ENCODE data around the gene FOXP1. TPM values are rescaled to one million over a fixed set of nuclear protein-coding genes. Genes with fewer than 3 reads are reported as not detected.

Gene FOXP1
- polyA plus RNA-seq, 4 donors = 31.3 to 39.3 (median 33.6) TPM

DNA sequence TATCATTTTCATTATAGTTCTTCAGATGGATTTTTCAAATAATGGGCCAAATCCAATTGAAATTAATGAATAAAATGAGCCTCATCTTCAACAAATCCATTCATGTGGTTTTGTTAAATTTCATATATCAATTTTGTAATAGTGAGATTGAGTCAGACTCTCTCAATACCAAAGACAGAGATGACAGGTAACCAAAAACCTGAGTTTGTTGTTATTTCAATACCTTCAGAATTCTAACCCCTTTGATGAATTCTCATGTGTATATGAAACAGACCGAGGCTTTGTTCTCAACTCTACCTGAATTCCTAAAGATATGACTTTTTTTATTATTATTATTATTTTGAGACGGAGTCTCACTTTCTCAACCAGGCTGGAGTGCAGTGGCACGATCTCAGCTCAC, 92.8 kb downstream of the FOXP1 start:
- DNase-seq (ENCODE audit: low read depth in 4 of 4, low spot score in 3 of 4) = no peak

GRCh38 chr3:71489315-71489761, 94.2 kb downstream of the FOXP1 start:
- DNase-seq (ENCODE audit: low read depth in 4 of 4, low spot score in 3 of 4) = no peak

DNA sequence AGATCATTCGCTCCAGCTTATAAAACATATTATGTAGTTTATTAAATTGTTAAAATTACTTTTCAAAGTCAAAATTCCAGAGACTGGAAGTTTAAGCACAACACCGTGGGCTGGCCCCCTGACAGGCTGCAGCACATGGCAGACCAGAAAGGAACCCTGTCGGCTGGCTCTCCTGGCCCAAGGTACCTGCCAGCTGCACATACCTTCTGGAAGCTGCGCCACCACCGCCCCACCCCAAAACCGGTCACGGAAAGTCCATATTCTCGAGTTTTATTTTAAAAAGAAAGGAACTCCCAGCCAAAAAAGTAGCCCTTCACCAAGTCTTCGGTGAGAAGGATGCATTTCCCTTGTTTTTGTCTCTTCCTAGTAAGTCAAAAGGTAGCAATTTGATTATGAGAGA, 94.6 kb downstream of the FOXP1 start:
- no peak for DNase-seq (ENCODE audit: low read depth in 4 of 4, low spot score in 3 of 4)

DNA sequence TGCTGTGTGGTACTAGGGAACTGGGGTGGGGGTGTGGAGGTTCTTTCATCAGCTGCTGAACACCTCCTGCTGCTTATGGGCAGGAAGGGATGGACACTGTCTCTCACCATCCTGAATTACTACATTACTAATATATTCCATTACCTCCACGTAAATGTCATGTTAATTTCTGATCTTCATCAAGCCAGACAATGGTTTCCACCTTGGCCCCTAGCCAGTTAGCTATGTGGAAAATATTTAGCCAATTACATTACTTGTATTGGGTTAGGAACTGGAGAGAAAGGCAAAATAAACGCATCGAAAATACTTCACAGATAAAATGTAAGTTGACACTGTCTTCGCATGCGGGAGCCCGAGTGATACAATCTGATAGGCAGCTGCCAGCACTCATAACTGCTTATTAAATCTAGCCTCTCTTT, 95.1 kb downstream of the FOXP1 start:
- DNase-seq (ENCODE audit: low read depth in 4 of 4, low spot score in 3 of 4) = no peak

DNA sequence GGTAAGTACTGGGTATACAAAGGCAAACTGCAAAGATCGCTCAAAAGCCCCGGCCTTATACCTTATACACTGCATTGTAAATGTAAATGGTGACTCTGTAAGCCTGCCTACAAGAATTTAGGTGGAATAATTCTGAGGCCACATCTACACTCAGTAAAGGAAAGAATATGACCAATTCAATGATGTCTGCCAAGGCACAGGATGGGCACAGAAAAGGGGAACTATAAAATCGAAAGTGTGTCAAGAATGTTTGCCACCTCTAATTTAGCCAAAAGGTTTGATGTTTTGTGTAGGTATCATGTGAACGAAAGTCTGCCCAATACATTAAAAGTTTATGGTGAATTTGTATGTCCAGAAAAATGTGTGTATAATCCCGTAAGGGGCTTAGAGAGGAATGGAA, 96.1 kb downstream of the FOXP1 start:
- no peak for DNase-seq (ENCODE audit: low read depth in 4 of 4, low spot score in 3 of 4)

- no peak for DNase-seq (ENCODE audit: low read depth in 4 of 4, low spot score in 3 of 4)
These were observed 96.7 kb downstream of the FOXP1 start for GRCh38 chr3:71486831-71487230.

- no peak for DNase-seq (ENCODE audit: low read depth in 4 of 4, low spot score in 3 of 4)
These were observed 97.6 kb downstream of the FOXP1 start for GRCh38 chr3:71485896-71486295.

GRCh38 chr3:71484452-71484851, 99.1 kb downstream of the FOXP1 start:
- DNase-seq (ENCODE audit: low read depth in 4 of 4, low spot score in 3 of 4) = no peak

DNA sequence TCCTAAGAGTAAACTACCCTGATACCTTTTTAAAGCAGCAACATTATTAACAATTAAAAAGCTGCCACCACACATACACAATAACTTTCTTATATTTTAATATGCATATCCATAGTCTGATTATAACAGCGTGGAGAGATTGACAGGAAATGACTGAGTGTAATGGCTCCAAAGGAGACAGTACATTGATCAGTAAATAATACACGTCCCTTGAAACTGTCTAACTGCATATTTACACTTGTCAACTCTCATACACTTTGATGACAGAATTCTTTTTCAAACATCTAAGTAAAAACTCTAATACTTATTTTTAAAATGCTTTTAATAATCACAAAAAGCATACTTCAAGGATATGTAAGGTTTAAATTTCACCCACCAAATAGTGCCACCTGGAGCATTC, 99.5 kb downstream of the FOXP1 start:
- no peak for DNase-seq (ENCODE audit: low read depth in 4 of 4, low spot score in 3 of 4)

GRCh38 chr3:71482771-71483170, 100.8 kb downstream of the FOXP1 start:
- no peak for DNase-seq (ENCODE audit: low read depth in 4 of 4, low spot score in 3 of 4)

GRCh38 chr3:71478568-71478967, 105.0 kb downstream of the FOXP1 start:
- no peak for DNase-seq (ENCODE audit: low read depth in 4 of 4, low spot score in 3 of 4)

GRCh38 chr3:71476950-71477349, 106.6 kb downstream of the FOXP1 start:
- no peak for DNase-seq (ENCODE audit: low read depth in 4 of 4, low spot score in 3 of 4)

DNA sequence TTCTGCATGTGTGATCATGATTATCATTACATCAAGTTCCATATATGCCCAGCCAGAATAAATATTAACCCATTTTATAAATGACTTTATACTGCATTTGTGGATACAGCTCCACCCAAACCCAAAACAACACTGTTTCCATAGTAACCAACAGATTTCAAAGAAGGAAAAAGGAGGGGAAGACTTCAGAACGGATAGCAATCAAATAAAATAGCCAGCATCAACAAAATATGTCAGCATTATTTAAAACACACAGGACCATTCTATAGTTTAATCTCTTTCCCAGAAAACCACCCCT, 114.4 kb downstream of the FOXP1 start:
- no peak for DNase-seq (ENCODE audit: low read depth in 4 of 4, low spot score in 3 of 4)

GRCh38 chr3:71468311-71469137, 115.0 kb downstream of the FOXP1 start:
- DNase-seq (ENCODE audit: low read depth in 4 of 4, low spot score in 3 of 4) = no peak

DNA sequence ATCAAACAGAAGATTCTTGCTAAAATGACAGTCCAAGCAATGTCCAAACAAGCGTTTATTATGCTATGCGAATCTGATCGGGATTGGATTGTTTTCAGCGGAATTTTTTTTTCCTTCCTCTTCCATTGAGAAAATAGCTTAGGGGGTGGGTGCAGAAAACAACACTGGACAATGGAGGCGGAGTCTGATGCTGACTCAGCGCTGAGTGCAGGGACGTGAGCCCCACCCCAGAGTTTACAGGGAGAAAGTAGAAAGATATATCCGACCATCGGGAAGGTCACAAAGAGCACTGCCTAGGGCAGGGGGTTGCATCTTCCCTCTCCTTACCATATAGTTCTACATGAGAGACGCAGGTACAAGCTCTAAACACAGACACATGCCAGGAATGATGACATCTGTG, 117.0 kb downstream of the FOXP1 start:
- DNase-seq (ENCODE audit: low read depth in 4 of 4, low spot score in 3 of 4) = no peak

GRCh38 chr3:71465371-71466036, 118.0 kb downstream of the FOXP1 start:
- DNase-seq (ENCODE audit: low read depth in 4 of 4, low spot score in 3 of 4) = no peak

GRCh38 chr3:71464613-71465012, 118.9 kb downstream of the FOXP1 start:
- no peak for DNase-seq (ENCODE audit: low read depth in 4 of 4, low spot score in 3 of 4)

GRCh38 chr3:71463617-71464016, 119.9 kb downstream of the FOXP1 start:
- no peak for DNase-seq (ENCODE audit: low read depth in 4 of 4, low spot score in 3 of 4)

- no peak for DNase-seq (ENCODE audit: low read depth in 4 of 4, low spot score in 3 of 4)
These were observed 120.9 kb downstream of the FOXP1 start for GRCh38 chr3:71462586-71462985.

- DNase-seq (ENCODE audit: low read depth in 4 of 4, low spot score in 3 of 4) = no peak
These were observed 121.6 kb downstream of the FOXP1 start for GRCh38 chr3:71461749-71462483.

GRCh38 chr3:71461114-71461513, 122.4 kb downstream of the FOXP1 start:
- DNase-seq (ENCODE audit: low read depth in 4 of 4, low spot score in 3 of 4) = no peak

- DNase-seq (ENCODE audit: low read depth in 4 of 4, low spot score in 3 of 4) = no peak
These were observed 124.6 kb downstream of the FOXP1 start for GRCh38 chr3:71458895-71459294.
